ENCODE data around the gene MPC1. TPM values are rescaled to one million over a fixed set of nuclear protein-coding genes. Genes with fewer than 3 reads are reported as not detected.

The MPC1 gene
- total RNA-seq, 3 donors from 2014 or later (not counting 1 experiment from before 2014, with no cell fraction given): 26.3 to 31.1 (median 30.4) TPM

- no peak for ATAC-seq
- peaks cover 15% of the 10 kb centered on the region for H3K4me1 ChIP-seq (ENCODE audit: control insufficient read depth, insufficient read depth, low read length)
- H3K27me3 Mint-ChIP-seq (ENCODE audit: low read depth in 2 of 2): no peaks in the 10 kb centered on the region
- no peaks in the 10 kb centered on the region for H3K27me3 ChIP-seq (ENCODE audit: control insufficient read depth, insufficient read depth, low read length)
- peak overlapping the region; percentile 64 for H3K4me3 ChIP-seq (ENCODE audit: low read length)
- H3K4me1 Mint-ChIP-seq: peaks cover 9 to 15% of the 10 kb centered on the region in 2 donors
- no peaks in the 10 kb centered on the region for H3K9me3 Mint-ChIP-seq
- H3K27ac ChIP-seq (ENCODE audit: low read length): peak overlapping the region; percentile 27
- H3K27ac Mint-ChIP-seq: peak overlapping the region; percentile 88 to 92
- DNase-seq: no peak
- H3K9me3 ChIP-seq (ENCODE audit: control insufficient read depth, insufficient read depth, low read length): no peaks in the 10 kb centered on the region
- intact Hi-C loops (cut with micrococcal nuclease): loop anchor here (5.0 kb wide), 2 partner anchors 54 to 246 kb away; partner anchors contain the start of gene RPS6KA2
- H3K36me3 ChIP-seq (ENCODE audit: control insufficient read depth, insufficient read depth, low read length): no peaks in the 10 kb centered on the region
- H3K36me3 Mint-ChIP-seq: no peaks in the 10 kb centered on the region
- 22% methylated on average over 6 of the region's 6 CpGs for WGBS (ENCODE audit: insufficient coverage)
- no peak for TF ChIP-seq CTCF (IDR thresholded peaks at IDR 0.05)
- H3K4me3 Mint-ChIP-seq: peak overlapping the region; percentile 94
Measured at GRCh38 chr6:166381381-166381732, 1.4 kb downstream of the MPC1 start.

- TF ChIP-seq CTCF (IDR thresholded peaks at IDR 0.05): no peak
- Histone ChIP-seq H3K4me1 (ENCODE audit: control insufficient read depth, insufficient read depth, low read length) (peaks cover 15% of the 10 kb centered on the region), H3K9me3 (ENCODE audit: control insufficient read depth, insufficient read depth, low read length) (no peaks in the 10 kb centered on the region), H3K27me3 (ENCODE audit: control insufficient read depth, insufficient read depth, low read length) (no peaks in the 10 kb centered on the region), H3K27ac (ENCODE audit: low read length) (no peak overlapping the region), H3K36me3 (ENCODE audit: control insufficient read depth, insufficient read depth, low read length) (no peaks in the 10 kb centered on the region), H3K4me3 (ENCODE audit: low read length) (no peak overlapping the region)
- WGBS (ENCODE audit: insufficient coverage): 93% methylated on average over 3 of the region's 4 CpGs
- intact Hi-C loops (cut with micrococcal nuclease): loop anchor here (5.0 kb wide), 2 partner anchors 52 to 248 kb away; partner anchors contain the start of gene RPS6KA2
- no peaks in the 10 kb centered on the region for H3K9me3 Mint-ChIP-seq
- no peaks in the 10 kb centered on the region for H3K27me3 Mint-ChIP-seq (ENCODE audit: low read depth in 2 of 2)
- no peak for ATAC-seq
- no peak overlapping the region for H3K27ac Mint-ChIP-seq
- H3K4me1 Mint-ChIP-seq: peaks cover 9 to 15% of the 10 kb centered on the region in 2 donors
- H3K4me3 Mint-ChIP-seq: peak overlapping the region; percentile 21
- H3K36me3 Mint-ChIP-seq: no peaks in the 10 kb centered on the region
- DNase-seq: no peak
Measured at GRCh38 chr6:166379800-166380199, 2.9 kb downstream of the MPC1 start.

- Histone ChIP-seq H3K27me3 (ENCODE audit: control insufficient read depth, insufficient read depth, low read length) (no peaks in the 10 kb centered on the region), H3K4me1 (ENCODE audit: control insufficient read depth, insufficient read depth, low read length) (peaks cover 13% of the 10 kb centered on the region), H3K27ac (ENCODE audit: low read length) (no peak overlapping the region), H3K36me3 (ENCODE audit: control insufficient read depth, insufficient read depth, low read length) (no peaks in the 10 kb centered on the region), H3K4me3 (ENCODE audit: low read length) (no peak overlapping the region), H3K9me3 (ENCODE audit: control insufficient read depth, insufficient read depth, low read length) (no peaks in the 10 kb centered on the region)
- 100% methylated on average over 1 of the region's 1 CpG for WGBS (ENCODE audit: insufficient coverage)
- DNase-seq (no peak), ATAC-seq (no peak)
- Mint-ChIP-seq H3K4me3 (no peak overlapping the region), H3K36me3 (no peaks in the 10 kb centered on the region), H3K27ac (no peak overlapping the region), H3K27me3 (ENCODE audit: low read depth in 2 of 2) (no peaks in the 10 kb centered on the region), H3K4me1 (peaks cover 9 to 15% of the 10 kb centered on the region in 2 donors), H3K9me3 (no peaks in the 10 kb centered on the region)
- intact Hi-C loops (cut with micrococcal nuclease): no loop called here
- TF ChIP-seq CTCF (IDR thresholded peaks at IDR 0.05): no peak
Measured at GRCh38 chr6:166379103-166379586, 3.6 kb downstream of the MPC1 start.

GRCh38 chr6:166377721-166378120 lies 5.0 kb downstream of the MPC1 start:
- intact Hi-C loops (cut with micrococcal nuclease): no loop called here
- DNase-seq: no peak
- Histone ChIP-seq H3K4me1 (ENCODE audit: control insufficient read depth, insufficient read depth, low read length) (peaks cover 5% of the 10 kb centered on the region), H3K36me3 (ENCODE audit: control insufficient read depth, insufficient read depth, low read length) (no peaks in the 10 kb centered on the region), H3K27ac (ENCODE audit: low read length) (no peak overlapping the region), H3K4me3 (ENCODE audit: low read length) (no peak overlapping the region), H3K9me3 (ENCODE audit: control insufficient read depth, insufficient read depth, low read length) (no peaks in the 10 kb centered on the region), H3K27me3 (ENCODE audit: control insufficient read depth, insufficient read depth, low read length) (no peaks in the 10 kb centered on the region)
- Mint-ChIP-seq H3K4me1 (peaks cover 9 to 15% of the 10 kb centered on the region in 2 donors), H3K27me3 (ENCODE audit: low read depth in 2 of 2) (no peaks in the 10 kb centered on the region), H3K4me3 (no peak overlapping the region), H3K9me3 (no peaks in the 10 kb centered on the region), H3K36me3 (no peaks in the 10 kb centered on the region), H3K27ac (no peak overlapping the region)
- 77% methylated on average over 2 of the region's 2 CpGs for WGBS (ENCODE audit: insufficient coverage)
- no peak for TF ChIP-seq CTCF (IDR thresholded peaks at IDR 0.05)
- no peak for ATAC-seq

All from natural killer cell (primary cell).